ENCODE results near the gene CMPK2. TPM values are rescaled to one million over a fixed set of nuclear protein-coding genes. Genes with fewer than 3 reads are reported as not detected.

The CMPK2 gene
- total RNA-seq, 1 donor from 2014 or later, result 52.8 TPM

GRCh38 chr2:6814869-6815268, 50.8 kb downstream of the CMPK2 start:
- intact Hi-C loops (cut with micrococcal nuclease), result no loop called here

- intact Hi-C loops (cut with micrococcal nuclease), result no loop called here
Measured at GRCh38 chr2:6814312-6814711, 51.4 kb downstream of the CMPK2 start.

DNA sequence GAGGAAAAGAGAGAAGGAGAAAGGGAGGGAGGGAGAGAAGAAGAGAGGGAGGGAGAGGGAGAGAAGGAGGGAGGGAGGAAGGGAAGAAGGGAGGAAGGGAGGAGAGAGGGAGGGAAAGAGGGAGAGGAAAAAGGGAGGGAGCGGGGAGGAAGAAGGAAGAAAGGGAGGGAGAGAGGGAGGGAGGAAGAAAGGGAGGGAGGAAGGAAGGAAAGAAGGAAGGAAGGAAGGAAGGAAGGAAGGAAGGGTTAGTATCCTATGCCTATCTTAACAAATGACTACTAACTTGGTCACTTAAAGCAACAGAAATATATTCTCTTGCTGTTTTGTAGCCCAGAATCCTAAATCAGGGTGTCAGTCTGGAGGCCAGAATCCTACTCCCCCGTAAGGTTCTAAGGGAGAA, 52.1 kb downstream of the CMPK2 start:
- intact Hi-C loops (cut with micrococcal nuclease), result no loop called here

DNA sequence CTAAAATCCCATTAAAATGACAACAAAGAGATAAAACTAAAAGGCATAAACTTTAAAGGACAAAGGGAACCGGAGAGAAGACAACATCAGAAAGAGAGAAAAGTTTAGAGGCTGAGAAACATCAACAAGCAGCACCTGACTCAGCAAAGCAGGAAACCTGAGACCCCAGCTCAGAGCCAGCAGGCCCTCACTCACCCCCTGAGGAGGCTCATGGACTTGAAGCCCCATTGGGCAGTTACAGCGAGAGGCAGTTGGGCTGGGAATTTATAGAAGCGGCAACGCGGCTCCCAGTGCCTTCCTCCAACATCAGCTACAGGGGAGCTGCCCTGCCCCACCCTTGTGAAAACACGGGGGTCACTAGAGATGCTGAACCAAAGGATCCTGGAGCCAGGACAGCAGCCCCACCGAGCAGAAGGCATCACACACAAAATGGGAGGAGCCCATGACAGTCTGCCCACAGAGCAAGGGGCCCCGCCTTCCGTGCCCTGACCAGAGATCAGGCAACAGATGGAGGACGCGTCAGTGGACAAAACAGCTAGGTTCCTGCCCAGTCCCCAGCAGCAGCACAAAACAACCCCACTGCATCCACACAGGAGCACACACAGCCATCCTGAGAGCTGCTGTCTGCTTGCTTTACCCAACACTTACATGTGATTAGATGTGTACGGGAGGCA, 52.7 kb downstream of the CMPK2 start:
- intact Hi-C loops (cut with micrococcal nuclease), result no loop called here

DNA sequence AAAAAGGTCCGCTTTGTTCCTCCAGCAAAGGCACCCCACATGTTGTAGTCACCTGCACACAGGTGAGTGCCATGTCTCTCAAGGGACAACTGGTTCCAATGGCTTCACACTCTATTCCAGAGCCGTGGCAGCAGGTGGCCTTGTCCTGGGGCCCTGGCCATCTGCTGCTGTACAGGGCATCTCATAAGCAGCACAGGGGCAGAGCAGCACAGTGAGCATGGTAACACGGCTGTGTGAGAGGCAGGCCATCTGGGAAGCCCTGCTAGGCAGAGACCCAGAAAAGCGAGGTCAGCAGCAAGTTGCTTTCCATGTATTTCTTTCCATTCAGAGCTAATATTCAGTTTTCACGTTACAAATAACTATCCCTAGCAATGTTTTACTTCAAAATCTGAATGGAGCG, 54.7 kb downstream of the CMPK2 start:
- intact Hi-C loops (cut with micrococcal nuclease), result no loop called here

- intact Hi-C loops (cut with micrococcal nuclease), result no loop called here
Measured at GRCh38 chr2:6808426-6808825, 57.3 kb downstream of the CMPK2 start.

DNA sequence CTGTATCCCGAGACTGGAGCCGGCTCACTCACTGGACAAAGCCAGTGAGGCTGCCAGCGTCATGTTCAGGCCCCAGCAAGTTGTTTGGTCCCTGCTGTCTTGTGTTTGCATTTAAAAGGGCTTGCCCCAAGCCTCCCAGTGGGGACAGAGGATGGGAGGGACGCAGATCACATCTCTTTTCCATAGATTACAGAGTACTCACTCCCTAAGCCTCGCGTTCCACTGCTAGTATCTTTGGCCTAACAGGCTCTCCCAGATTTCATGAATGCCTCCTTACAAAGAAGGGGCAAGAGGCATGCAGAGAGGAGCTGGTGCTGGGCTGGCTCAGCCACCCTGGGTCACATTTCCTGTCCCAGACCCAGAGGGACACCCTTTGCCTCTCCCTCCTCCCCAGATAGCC, 59.1 kb downstream of the CMPK2 start:
- intact Hi-C loops (cut with micrococcal nuclease), result no loop called here

DNA sequence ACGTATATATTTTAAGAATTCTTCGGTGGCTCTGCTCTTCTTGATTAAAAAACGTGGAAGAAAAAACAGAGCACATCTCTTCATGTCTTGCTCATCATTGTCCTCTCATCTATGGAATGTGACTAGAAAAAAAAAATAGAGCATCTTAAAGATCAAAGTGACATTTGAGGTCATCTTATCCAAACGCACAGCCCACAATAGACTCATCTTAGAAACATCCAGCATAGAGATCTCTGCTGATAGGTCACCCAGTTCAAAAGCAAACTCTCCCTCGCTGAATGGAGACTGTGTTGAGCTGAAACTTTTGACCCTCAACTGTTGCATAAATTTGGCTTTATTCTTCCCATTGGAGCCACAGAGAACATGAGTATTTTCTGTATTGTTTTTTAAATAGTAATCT, 65.2 kb downstream of the CMPK2 start:
- intact Hi-C loops (cut with micrococcal nuclease), result no loop called here

Other genes starting within 250 kb of the CMPK2 start
- 62.0 and 62.2 TPM in 2 replicates for gene RSAD2, start 11.9 kb upstream of the CMPK2 start, total RNA-seq
- gene RNF144A, start 51.5 kb upstream of the CMPK2 start, total RNA-seq, result 34.7 and 37.5 TPM in 2 replicates